HepG2 (cell line): ENCODE measurements around the gene STX10. TPM values are rescaled to one million over a fixed set of nuclear protein-coding genes. Genes with fewer than 3 reads are reported as not detected.
A peak's percentile ranks its signal among the peaks of the same experiment; 100 is the strongest.

ENCODE experiments used
- BCL6 ChIP-seq: IDR thresholded peaks from 2 replicates; pipeline ENCODE4 v1.6.1; 2016; ENCODE audit warnings: missing genetic modification reagents, missing compliant biosample characterization
- CEBPB ChIP-seq: IDR thresholded peaks from 2 replicates; pipeline ENCODE4 v1.6.1; 2011; ENCODE audit warnings: low read depth, low read length, improper control_type of control experiment, borderline replicate concordance
- CREB1 ChIP-seq, 2 experiments: fragments of 450-650 bp in 1 of 2; IDR thresholded peaks; 2 replicates each; pipeline ENCODE4 v1.6.1; 2016 to 2017; ENCODE audit warnings: control low read depth in 1 of 2, mild to moderate bottlenecking in 1 of 2, missing compliant biosample characterization in 1 of 2, missing genetic modification characterization in 1 of 2
- CREM ChIP-seq, 2 experiments: sonication (generic) in 1 of 2; formaldehyde crosslinking in 1 of 2; IDR thresholded peaks; 2 replicates each; pipeline versions ENCODE4 v1.4.0 to v1.6.1; 2016 to 2020; ENCODE audit warnings: antibody characterized with exemption in 1 of 2, mild to moderate bottlenecking in 1 of 2, missing genetic modification reagents in 1 of 2
- DNMT1 ChIP-seq: sonication (generic); formaldehyde crosslinking; IDR thresholded peaks from 2 replicates; pipeline ENCODE4 v1.5.1; 2020; ENCODE audit warnings: mild to moderate bottlenecking, missing genetic modification reagents
- GABPA ChIP-seq, 2 experiments: IDR thresholded peaks; 2 replicates each; pipeline ENCODE4 v1.6.1; 2011 to 2016; ENCODE audit warnings: low read depth in 2 of 2, low read length in 1 of 2, missing biosample characterization in 1 of 2, missing genetic modification characterization in 1 of 2
- GTF3A ChIP-seq: sonication (generic); formaldehyde crosslinking; conservative IDR thresholded peaks from 2 replicates; pipeline ENCODE4 v1.4.0; 2020; ENCODE audit warnings: mild to moderate bottlenecking, missing genetic modification reagents
- HNF4A ChIP-seq: sonication (generic); formaldehyde crosslinking; IDR thresholded peaks from 2 replicates; pipeline ENCODE4 v1.4.0; 2020; ENCODE audit warnings: missing genetic modification reagents
- MAFK ChIP-seq, 2 experiments: IDR thresholded peaks in 1 of 2; conservative IDR thresholded peaks in 1 of 2; 2 replicates each; pipeline ENCODE4 v1.6.1; 2011; ENCODE audit warnings: improper control_type of control experiment in 2 of 2, low read length in 2 of 2
- NR1H2 ChIP-seq: sonication (generic); formaldehyde crosslinking; IDR thresholded peaks from 2 replicates; pipeline ENCODE4 v1.8.1; 2022; ENCODE audit warnings: low read depth, missing genetic modification reagents, borderline replicate concordance
- PAF1 ChIP-seq: IDR thresholded peaks from 2 replicates; pipeline ENCODE4 v1.6.1; 2016; ENCODE audit warnings: missing genetic modification reagents, missing compliant biosample characterization
- PHF21A ChIP-seq: sonication (generic); formaldehyde crosslinking; IDR thresholded peaks from 2 replicates; pipeline ENCODE4 v1.5.0; 2020; ENCODE audit warnings: mild to moderate bottlenecking, missing genetic modification reagents
- RBAK ChIP-seq: sonication (generic); formaldehyde crosslinking; IDR thresholded peaks from 2 replicates; pipeline ENCODE4 v1.5.1; 2020; ENCODE audit warnings: mild to moderate bottlenecking, missing genetic modification reagents
- RBM39 ChIP-seq: fragments of 200-400 bp; formaldehyde crosslinking; IDR thresholded peaks from one replicate; pipeline ENCODE4 v1.6.1; 2018; ENCODE audit warnings: antibody characterized with exemption, mild to moderate bottlenecking, low read depth, low read length; ENCODE audit not compliant: poor library complexity, severe bottlenecking
- RFX1 ChIP-seq: fragments of 450-650 bp; IDR thresholded peaks from 2 replicates; pipeline ENCODE4 v1.6.1; 2017
- ZFP82 ChIP-seq: sonication (generic); formaldehyde crosslinking; IDR thresholded peaks from 2 replicates; pipeline ENCODE4 v1.5.1; 2020; ENCODE audit warnings: mild to moderate bottlenecking, missing genetic modification reagents, borderline replicate concordance
- ZNF282 ChIP-seq: fragments of 450-650 bp; IDR thresholded peaks from 2 replicates; pipeline ENCODE4 v1.6.1; 2018; ENCODE audit not compliant: partially characterized antibody
- ZNF598 ChIP-seq: sonication (generic); formaldehyde crosslinking; IDR thresholded peaks from 2 replicates; pipeline ENCODE4 v1.5.1; 2020; ENCODE audit warnings: mild to moderate bottlenecking, missing genetic modification reagents, borderline replicate concordance
- ZNF850 ChIP-seq: sonication (generic); formaldehyde crosslinking; conservative IDR thresholded peaks from 2 replicates; pipeline ENCODE4 v1.9.0; 2021; ENCODE audit warnings: mild to moderate bottlenecking, missing genetic modification reagents
- ZNF878 ChIP-seq: sonication (generic); formaldehyde crosslinking; IDR thresholded peaks from 2 replicates; pipeline ENCODE4 v1.8.1; 2023; ENCODE audit warnings: mild to moderate bottlenecking, missing genetic modification reagents, moderate library complexity
- polyA plus RNA-seq, 8 experiments: library from polyadenylated mRNA; depleted of rRNA in 3 of 8; stranded (reverse) in 7 of 8; unstranded in 1 of 8; fragments of >200 nt; fragmentation: Illumina TruSeq in 4 of 8; extraction: Trizol in 4 of 8; gene quantifications; 2 replicates each; pipeline versions ENCODE4 v1.2.1 to v1.2.3, GENCODE V29; 2011 to 2016; ENCODE audit warnings: low read depth in 4 of 8, missing spikeins in 1 of 8, mixed read lengths in 1 of 8; ENCODE audit not compliant: insufficient read depth in 1 of 8
- total RNA-seq, 5 experiments: library from RNA; depleted of rRNA; stranded (reverse); fragments of >200 nt; fragmentation: Illumina TruSeq; extraction: Trizol; gene quantifications; 2 replicates each; pipeline ENCODE4 v1.2.3, GENCODE V29; 2016; ENCODE audit warnings: low read depth in 1 of 5
- TF ChIP-seq, protein P1 (sequence below): sonication (generic); formaldehyde crosslinking; IDR thresholded peaks from 2 replicates; pipeline ENCODE4 v1.5.0; 2020; ENCODE audit warnings: mild to moderate bottlenecking, missing genetic modification reagents, borderline replicate concordance
- TF ChIP-seq, protein P2 (sequence below): sonication (generic); formaldehyde crosslinking; conservative IDR thresholded peaks from 2 replicates; pipeline ENCODE4 v1.8.0; 2022; ENCODE audit warnings: mild to moderate bottlenecking, moderate library complexity, missing genetic modification reagents
- TF ChIP-seq, protein P3 (sequence below): IDR thresholded peaks from 2 replicates; pipeline ENCODE4 v1.6.1; 2016; ENCODE audit warnings: missing compliant biosample characterization, missing genetic modification reagents, borderline replicate concordance

The STX10 gene
- total and polyA plus RNA-seq, 2 of the 13 experiments (the other 11 are each of a cell fraction or from before 2014, with no cell fraction given): 47.9 to 66.4 TPM

DNA sequence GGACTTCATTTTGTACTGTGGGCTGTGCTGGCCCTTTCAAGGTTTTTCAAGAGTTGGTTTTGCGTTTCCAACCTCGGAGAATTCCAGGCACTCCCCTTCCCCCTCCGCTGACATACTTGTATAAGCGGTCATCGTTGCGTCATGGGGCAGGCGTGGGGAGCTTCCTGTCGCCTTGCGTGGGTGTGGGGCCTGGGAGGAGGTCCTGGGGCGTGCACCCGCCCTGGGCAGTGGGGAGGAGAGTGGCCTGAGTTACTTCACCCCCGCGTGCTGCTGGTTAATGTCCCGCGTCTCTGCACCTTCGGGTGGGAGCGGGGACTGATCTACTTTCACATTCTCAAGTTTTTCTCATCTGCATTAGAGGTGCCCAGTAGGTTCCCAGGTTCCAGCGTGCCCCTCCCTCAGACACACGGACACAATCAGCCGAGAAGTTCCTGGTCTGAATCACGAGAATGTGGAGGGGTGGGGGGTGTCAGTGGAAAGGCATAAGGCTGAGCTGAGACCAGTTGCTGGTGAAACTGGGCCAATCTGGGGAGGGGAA, 4.1 kb upstream of the STX10 start (continued):
- TF ChIP-seq, protein P1, sequence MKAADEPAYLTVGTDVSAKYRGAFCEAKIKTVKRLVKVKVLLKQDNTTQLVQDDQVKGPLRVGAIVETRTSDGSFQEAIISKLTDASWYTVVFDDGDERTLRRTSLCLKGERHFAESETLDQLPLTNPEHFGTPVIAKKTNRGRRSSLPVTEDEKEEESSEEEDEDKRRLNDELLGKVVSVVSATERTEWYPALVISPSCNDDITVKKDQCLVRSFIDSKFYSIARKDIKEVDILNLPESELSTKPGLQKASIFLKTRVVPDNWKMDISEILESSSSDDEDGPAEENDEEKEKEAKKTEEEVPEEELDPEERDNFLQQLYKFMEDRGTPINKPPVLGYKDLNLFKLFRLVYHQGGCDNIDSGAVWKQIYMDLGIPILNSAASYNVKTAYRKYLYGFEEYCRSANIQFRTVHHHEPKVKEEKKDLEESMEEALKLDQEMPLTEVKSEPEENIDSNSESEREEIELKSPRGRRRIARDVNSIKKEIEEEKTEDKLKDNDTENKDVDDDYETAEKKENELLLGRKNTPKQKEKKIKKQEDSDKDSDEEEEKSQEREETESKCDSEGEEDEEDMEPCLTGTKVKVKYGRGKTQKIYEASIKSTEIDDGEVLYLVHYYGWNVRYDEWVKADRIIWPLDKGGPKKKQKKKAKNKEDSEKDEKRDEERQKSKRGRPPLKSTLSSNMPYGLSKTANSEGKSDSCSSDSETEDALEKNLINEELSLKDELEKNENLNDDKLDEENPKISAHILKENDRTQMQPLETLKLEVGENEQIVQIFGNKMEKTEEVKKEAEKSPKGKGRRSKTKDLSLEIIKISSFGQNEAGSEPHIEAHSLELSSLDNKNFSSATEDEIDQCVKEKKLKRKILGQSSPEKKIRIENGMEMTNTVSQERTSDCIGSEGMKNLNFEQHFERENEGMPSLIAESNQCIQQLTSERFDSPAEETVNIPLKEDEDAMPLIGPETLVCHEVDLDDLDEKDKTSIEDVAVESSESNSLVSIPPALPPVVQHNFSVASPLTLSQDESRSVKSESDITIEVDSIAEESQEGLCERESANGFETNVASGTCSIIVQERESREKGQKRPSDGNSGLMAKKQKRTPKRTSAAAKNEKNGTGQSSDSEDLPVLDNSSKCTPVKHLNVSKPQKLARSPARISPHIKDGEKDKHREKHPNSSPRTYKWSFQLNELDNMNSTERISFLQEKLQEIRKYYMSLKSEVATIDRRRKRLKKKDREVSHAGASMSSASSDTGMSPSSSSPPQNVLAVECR (CRISPR knock-in tag): peak; percentile 36; the same call in 1 of the 2 replicates
- no peak for TF ChIP-seq RFX1
- TF ChIP-seq NR1H2 (CRISPR knock-in tag): no peak
- TF ChIP-seq BCL6 (CRISPR knock-in tag): peak; percentile 34; the same call in 1 of the 2 replicates
- TF ChIP-seq CREM (IDR thresholded peaks at IDR 0.05): peak; percentile 38
- no peak for TF ChIP-seq CREM (CRISPR knock-in tag; IDR thresholded peaks at IDR 0.05)
- TF ChIP-seq PAF1: no peak
- no peak for TF ChIP-seq DNMT1
- 0 out of 2 replicates have a peak, but pooled peaks have one; percentile 66 for TF ChIP-seq ZNF878 (CRISPR knock-in tag)
- no peak for TF ChIP-seq ZFP82
- TF ChIP-seq RBAK: no peak
- no peak for TF ChIP-seq ZNF282
- no peak for TF ChIP-seq ZNF850
- peak; percentile 81; the same call in 1 of the 2 replicates for TF ChIP-seq CEBPB
- no peak for TF ChIP-seq HNF4A
- no peak for TF ChIP-seq GTF3A (CRISPR knock-in tag)
- no peak for TF ChIP-seq GABPA (IDR thresholded peaks at IDR 0.05; ENCODE audit: low read depth, low read length)
- TF ChIP-seq GABPA (CRISPR knock-in tag; IDR thresholded peaks at IDR 0.05; ENCODE audit: low read depth): peak; percentile 39; the same call in 1 of the 2 replicates
- TF ChIP-seq, protein P2, sequence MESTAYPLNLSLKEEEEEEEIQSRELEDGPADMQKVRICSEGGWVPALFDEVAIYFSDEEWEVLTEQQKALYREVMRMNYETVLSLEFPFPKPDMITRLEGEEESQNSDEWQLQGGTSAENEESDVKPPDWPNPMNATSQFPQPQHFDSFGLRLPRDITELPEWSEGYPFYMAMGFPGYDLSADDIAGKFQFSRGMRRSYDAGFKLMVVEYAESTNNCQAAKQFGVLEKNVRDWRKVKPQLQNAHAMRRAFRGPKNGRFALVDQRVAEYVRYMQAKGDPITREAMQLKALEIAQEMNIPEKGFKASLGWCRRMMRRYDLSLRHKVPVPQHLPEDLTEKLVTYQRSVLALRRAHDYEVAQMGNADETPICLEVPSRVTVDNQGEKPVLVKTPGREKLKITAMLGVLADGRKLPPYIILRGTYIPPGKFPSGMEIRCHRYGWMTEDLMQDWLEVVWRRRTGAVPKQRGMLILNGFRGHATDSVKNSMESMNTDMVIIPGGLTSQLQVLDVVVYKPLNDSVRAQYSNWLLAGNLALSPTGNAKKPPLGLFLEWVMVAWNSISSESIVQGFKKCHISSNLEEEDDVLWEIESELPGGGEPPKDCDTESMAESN (CRISPR knock-in tag): 0 out of 2 replicates have a peak, but pooled peaks have one; percentile 19
- TF ChIP-seq PHF21A (CRISPR knock-in tag): no peak
- TF ChIP-seq, protein P3, sequence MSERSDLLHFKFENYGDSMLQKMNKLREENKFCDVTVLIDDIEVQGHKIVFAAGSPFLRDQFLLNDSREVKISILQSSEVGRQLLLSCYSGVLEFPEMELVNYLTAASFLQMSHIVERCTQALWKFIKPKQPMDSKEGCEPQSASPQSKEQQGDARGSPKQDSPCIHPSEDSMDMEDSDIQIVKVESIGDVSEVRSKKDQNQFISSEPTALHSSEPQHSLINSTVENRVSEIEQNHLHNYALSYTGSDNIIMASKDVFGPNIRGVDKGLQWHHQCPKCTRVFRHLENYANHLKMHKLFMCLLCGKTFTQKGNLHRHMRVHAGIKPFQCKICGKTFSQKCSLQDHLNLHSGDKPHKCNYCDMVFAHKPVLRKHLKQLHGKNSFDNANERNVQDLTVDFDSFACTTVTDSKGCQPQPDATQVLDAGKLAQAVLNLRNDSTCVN: 0 out of 2 replicates have a peak, but pooled peaks have one; percentile 10
- TF ChIP-seq MAFK (conservative IDR thresholded peaks at IDR 0.05 in 1 of 2, IDR thresholded peaks at IDR 0.05 in 1 of 2; ENCODE audit: low read length in 2 of 2): no peak
- TF ChIP-seq ZNF598 (CRISPR knock-in tag): no peak
- TF ChIP-seq RBM39: peak; percentile 31
- peak; percentile 61 for TF ChIP-seq CREB1 (IDR thresholded peaks at IDR 0.05)
- TF ChIP-seq CREB1 (CRISPR knock-in tag; IDR thresholded peaks at IDR 0.05): peak; percentile 66; the same call in 1 of the 2 replicates
